ENCODE results near the gene ZNF275. TPM values are rescaled to one million over a fixed set of nuclear protein-coding genes. Genes with fewer than 3 reads are reported as not detected.

ZNF275 gene
- total RNA-seq, 2 experiments from 2014 or later = 11.5 to 13.4 TPM

DNA sequence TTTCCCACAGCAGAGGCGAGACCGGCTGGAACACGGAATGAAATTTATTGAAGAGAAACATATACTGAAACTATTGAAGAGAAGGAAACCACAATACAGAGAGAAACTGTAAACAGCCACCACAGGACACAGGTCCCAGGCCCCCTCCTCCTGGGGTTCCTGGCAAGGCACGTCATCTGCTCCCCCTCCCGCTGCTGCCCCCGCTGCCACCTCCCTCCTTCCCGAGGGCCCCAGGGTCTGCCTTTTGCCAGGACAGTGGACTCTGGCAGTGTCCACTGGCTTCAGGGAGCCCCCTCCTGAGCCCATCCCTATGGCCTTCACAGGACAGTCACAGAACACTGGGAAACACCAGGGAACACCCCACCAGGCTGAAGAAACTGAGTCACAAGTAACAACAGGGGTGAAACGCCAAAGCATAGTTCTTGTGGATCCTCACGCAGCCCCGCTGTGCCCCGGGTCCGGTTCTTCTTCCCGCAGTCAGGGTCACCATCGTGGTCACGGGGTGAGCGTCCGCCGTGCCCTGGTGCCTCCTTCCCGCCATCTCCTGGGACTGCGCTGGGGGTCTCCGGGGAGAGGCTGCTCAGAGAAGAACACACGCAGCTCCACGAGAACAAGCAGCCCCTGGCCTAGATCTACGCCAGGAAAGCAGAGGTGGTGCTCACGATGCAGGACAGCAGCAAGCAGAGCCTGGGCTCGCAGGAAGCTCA is 61.8 kb downstream of the ZNF275 start:
- Mint-ChIP-seq H3K36me3 (ENCODE audit: low read depth) (no peaks in the 10 kb centered on the region), H3K4me1 (no peaks in the 10 kb centered on the region), H3K27me3 (no peaks in the 10 kb centered on the region), H3K4me3 (no peak overlapping the region), H3K9me3 (ENCODE audit: low read depth) (no peaks in the 10 kb centered on the region), H3K27ac (no peak overlapping the region)
- ChIA-PET POLR2A (no interaction called here), CTCF (no interaction called here)
- ATAC-seq = no peak
- intact Hi-C loops (cut with DNase I, micrococcal nuclease) = no loop called here
- no peak for DNase-seq

DNA sequence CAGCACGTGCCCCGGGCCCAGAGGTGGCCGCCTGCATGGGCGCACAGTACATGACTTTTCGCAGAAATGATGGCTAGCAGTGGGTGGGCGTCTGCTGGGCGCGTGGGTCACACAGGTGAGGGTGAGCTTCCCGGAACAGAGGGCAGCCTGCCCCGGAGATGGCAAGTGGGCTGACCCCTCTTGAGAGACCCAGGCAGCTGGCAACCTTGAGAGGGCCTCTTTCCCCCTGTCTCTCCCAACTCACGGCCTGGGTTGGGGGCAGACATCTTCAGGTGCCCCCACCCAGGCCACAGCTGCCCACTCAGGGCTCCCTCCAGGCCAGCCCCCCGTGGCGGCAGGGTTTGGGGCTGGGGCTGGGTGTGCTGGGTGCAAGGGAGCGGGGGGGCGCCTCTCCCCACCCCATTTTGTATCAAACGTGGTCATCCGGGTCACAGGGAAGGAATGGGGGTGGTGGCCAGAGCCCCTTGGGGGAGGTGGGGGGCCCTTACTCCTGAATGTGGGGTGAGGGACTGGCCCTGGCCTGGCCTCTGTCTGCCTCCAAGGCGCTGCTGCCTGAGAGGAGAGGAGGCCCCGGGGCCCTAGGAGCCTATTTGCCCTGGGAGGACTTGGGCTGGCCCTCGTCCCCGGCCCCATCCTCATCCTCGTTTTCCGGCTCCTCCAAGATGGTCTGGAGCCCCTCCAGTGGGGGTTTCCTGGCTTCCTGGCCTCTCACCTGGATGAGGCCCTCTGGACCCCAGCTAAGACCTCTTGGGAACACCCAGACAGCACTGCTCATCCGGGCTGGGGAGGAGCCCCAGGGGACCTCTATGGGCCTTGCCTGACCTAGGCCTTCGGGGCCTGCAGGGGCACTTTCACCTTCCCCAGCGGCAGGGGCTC is 62.6 kb downstream of the ZNF275 start:
- ATAC-seq (no peak), DNase-seq (no peak)
- intact Hi-C loops (cut with DNase I, micrococcal nuclease) = no loop called here
- no peaks in the 10 kb centered on the region for H3K27me3 Mint-ChIP-seq
- ChIA-PET POLR2A (no interaction called here), CTCF (no interaction called here)
- no peak overlapping the region for H3K27ac Mint-ChIP-seq
- no peak overlapping the region for H3K4me3 Mint-ChIP-seq
- H3K36me3 Mint-ChIP-seq (ENCODE audit: low read depth) = no peaks in the 10 kb centered on the region
- no peaks in the 10 kb centered on the region for H3K4me1 Mint-ChIP-seq
- no peaks in the 10 kb centered on the region for H3K9me3 Mint-ChIP-seq (ENCODE audit: low read depth)

DNA sequence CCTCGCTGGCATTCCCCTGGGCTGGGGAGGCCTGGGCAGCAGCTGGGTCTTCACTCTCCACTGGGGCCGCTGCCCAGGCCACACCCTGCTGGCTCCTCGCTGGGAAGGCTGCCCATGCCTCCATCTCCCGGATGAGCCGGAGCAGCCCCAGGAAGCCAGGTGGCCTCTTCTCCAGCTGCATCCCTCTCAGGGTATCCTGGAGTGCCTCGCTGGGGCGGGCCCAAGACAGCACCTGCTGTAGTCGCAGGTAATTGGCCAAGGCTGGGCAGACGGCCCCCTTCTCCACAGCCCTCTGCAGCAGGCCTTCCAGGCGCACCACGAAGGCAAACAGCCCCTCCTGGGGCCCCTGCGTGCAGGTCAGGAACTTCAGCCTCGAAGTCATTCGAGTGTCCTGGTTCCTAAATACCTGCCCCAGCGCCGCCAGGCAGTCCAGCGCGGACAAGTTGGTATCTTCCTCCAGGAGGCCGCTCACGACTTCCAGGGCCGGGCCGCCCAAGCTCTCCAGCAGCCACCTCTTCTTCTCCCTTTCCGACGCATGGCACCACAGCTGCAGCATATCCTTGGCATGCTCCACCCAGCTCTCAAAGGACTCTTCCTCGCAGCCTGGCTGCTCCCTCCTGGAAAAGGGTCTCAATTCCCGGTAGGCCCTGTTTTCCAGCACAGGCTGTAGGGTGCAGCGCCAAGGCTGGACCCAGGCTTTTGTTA is 63.5 kb downstream of the ZNF275 start:
- intact Hi-C loops (cut with DNase I, micrococcal nuclease) = no loop called here
- ChIA-PET POLR2A (interaction anchor here (0.6 kb wide), 1 partner anchor 110 kb away, joined by 3 read pairs; no protein-coding TSS in a partner anchor), CTCF (interaction anchor here (0.6 kb wide), 1 partner anchor 14 kb away, joined by 3 read pairs; the partner anchor contains the start of gene ZFP92)
- Mint-ChIP-seq H3K9me3 (ENCODE audit: low read depth) (no peaks in the 10 kb centered on the region), H3K4me3 (no peak overlapping the region), H3K27ac (no peak overlapping the region), H3K36me3 (ENCODE audit: low read depth) (no peaks in the 10 kb centered on the region), H3K27me3 (no peaks in the 10 kb centered on the region), H3K4me1 (no peaks in the 10 kb centered on the region)
- no peak for DNase-seq
- no peak for ATAC-seq

DNA sequence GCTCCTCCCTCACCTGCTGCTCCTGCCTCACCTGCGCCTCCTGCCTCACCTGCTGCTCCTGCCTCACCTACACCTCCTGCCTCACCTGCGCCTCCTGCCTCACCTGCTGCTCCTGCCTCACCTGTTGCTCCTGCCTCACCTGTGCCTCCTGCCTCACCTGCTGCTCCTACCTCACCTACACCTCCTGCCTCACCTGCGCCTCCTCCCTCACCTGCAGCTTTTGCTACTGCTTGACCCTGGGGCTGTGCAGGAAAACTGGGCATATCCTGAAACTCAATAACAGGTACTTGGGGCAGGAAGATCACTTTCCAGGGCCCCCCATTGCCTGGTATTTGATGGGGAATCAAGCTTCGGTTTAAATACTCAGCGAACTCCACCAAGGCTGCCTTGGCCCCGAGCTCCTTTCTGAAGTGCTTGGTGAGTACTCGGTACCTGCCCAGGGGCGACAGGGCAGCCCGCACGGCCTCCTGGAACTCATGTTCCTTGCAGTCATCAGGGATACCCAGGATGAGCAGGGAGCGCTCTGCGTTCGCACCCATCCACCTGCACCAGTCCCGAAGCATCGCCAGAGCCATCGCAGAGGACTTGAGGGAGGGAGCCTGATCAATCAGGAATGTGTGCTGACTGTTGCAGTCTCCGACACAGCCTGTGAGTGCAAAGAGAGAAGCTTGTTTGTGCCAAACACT is 64.5 kb downstream of the ZNF275 start:
- no peak overlapping the region for H3K27ac Mint-ChIP-seq
- ATAC-seq (no peak), DNase-seq (no peak)
- no peaks in the 10 kb centered on the region for H3K4me1 Mint-ChIP-seq
- no peaks in the 10 kb centered on the region for H3K9me3 Mint-ChIP-seq (ENCODE audit: low read depth)
- no peaks in the 10 kb centered on the region for H3K27me3 Mint-ChIP-seq
- ChIA-PET CTCF (interaction anchor here (1.0 kb wide), 1 partner anchor 67 kb away, joined by 4 read pairs; no protein-coding TSS in a partner anchor), POLR2A (no interaction called here)
- H3K4me3 Mint-ChIP-seq = no peak overlapping the region
- H3K36me3 Mint-ChIP-seq (ENCODE audit: low read depth) = no peaks in the 10 kb centered on the region
- intact Hi-C loops (cut with DNase I, micrococcal nuclease) = no loop called here

DNA sequence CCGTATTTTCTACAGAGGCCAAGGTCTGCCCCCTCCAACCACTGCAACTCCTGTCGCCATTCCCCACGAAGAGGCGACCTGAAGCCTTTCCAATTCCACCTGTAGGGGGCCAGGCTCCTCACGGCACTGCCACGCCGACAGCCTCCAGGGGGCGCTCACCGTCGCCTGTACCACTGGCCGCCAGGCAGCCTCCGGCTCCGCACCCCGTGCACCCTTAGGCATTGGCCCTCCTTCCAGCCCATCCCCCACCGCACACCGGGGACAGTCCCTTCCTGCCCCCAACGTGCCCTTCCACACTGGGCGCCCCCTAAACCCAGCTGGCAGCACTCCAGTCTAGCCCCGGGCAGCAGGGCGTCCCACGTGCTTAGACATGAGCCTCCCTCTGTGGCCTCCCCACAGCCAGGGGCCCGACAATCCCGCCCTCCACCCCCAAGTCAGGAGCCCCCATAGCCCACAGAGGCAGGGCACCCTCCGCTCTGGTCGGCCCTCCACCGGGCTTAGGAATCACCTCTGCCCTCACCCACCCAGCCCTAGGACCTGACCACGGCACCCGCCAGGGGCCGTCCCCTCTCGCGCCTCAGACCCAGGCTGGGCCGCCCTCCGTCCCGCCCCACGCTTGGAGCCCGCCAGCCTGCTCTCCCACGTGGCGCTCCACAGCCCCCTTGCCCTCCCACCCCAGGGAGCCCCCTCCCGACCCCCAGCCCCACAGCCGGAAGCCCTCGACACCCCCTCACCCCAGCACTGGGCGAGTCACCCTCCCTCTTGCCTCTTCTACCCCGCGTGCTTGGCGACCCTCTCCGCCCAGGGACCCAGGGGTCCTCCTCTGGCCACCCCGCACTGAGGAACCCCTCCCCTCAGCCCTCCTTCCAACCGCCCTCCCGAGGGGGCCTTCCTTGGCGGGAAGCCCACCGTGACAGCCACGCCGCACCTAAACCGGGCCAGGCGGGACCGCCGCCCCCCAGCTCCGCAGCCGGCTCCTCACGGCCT is 66.5 kb downstream of the ZNF275 start:
- no peak overlapping the region for H3K27ac Mint-ChIP-seq
- H3K4me3 Mint-ChIP-seq = no peak overlapping the region
- ATAC-seq (peak; percentile 86), DNase-seq (peak; percentile 81)
- no peaks in the 10 kb centered on the region for H3K9me3 Mint-ChIP-seq (ENCODE audit: low read depth)
- H3K4me1 Mint-ChIP-seq = no peaks in the 10 kb centered on the region
- intact Hi-C loops (cut with DNase I, micrococcal nuclease) = loop anchor here in 1 of 2 experiments (1.0 to 5.0 kb wide), 2 partner anchors 107 to 368 kb away; no protein-coding TSS in a partner anchor
- no peaks in the 10 kb centered on the region for H3K36me3 Mint-ChIP-seq (ENCODE audit: low read depth)
- CTCF ChIA-PET = interaction anchor here (1.3 kb wide), 1 partner anchor 106 kb away, joined by 5 read pairs; no protein-coding TSS in a partner anchor
- no peaks in the 10 kb centered on the region for H3K27me3 Mint-ChIP-seq
- POLR2A ChIA-PET = no interaction called here

DNA sequence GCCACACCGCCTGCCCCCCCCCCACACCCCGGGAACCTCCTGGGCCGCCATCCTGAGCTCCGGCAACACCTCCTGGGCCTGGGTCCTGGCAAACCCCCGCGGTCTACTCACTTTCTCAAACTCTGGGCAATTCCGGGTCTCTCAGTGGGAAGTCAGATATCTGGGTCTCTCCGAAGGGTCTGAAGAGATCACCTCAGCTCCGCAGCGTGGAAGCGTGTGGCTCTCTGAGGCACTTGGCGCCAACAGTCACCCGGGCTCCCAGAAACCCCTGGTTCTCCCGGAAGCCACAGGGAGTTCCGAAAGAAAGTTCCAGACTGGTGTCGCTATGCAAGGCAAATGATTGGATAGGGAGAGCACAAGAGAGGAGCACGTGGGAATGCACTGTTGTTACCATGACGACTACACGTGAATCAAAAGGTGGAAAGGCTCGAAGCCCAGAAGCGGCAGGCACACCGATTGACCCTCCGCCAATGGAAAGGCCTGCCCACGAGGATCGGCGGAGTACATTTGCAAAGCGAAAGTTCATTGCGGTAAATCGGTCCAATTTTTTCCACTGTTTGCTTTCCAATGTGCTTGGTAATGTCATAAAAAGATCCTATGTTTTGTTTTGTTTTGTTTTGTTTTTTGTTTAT is 67.3 kb downstream of the ZNF275 start, which contains the start of gene PNMA6E:
PNMA6E (minus strand) TSS at position 218 of the 632 bp plus-strand sequence. CDS start 2,501 bp downstream, outside the sequence.
- H3K27me3 Mint-ChIP-seq = no peaks in the 10 kb centered on the region
- DNase-seq (no peak), ATAC-seq (no peak)
- H3K4me3 Mint-ChIP-seq = no peak within 1 kb of the TSS
- no peaks in the 10 kb centered on the region for H3K9me3 Mint-ChIP-seq (ENCODE audit: low read depth)
- H3K4me1 Mint-ChIP-seq = no peaks in the 10 kb centered on the region
- ChIA-PET CTCF (no interaction called here), POLR2A (no interaction called here)
- H3K36me3 Mint-ChIP-seq (ENCODE audit: low read depth) = no peaks in the 10 kb centered on the region
- H3K27ac Mint-ChIP-seq = no peak within 1 kb of the TSS
- intact Hi-C loops (cut with DNase I, micrococcal nuclease) = loop anchor here in 1 of 2 experiments (5.0 kb wide), 1 partner anchor 106 kb away; no protein-coding TSS in a partner anchor

Other genes with a start within 250 kb of the ZNF275 start
- not detected for gene MAGEA1, start 154.9 kb upstream of the ZNF275 start, total RNA-seq
- not detected for gene PNMA6F, start 12.4 kb upstream of the ZNF275 start, total RNA-seq
- not detected for gene PNMA6E, start 67.2 kb downstream of the ZNF275 start, total RNA-seq
- gene ZFP92, start 77.3 kb downstream of the ZNF275 start, total RNA-seq = under 1 TPM; 0.98 TPM
- gene TREX2, start 111.9 kb downstream of the ZNF275 start, total RNA-seq = 1 to 10 TPM in 1 of 2 experiments, under 1 TPM in 1; 0.91 to 1.1 TPM
- 10 to 100 TPM; 41.9 to 70.0 TPM for gene HAUS7, start 136.4 kb downstream of the ZNF275 start, total RNA-seq
- gene BGN, start 160.8 kb downstream of the ZNF275 start, total RNA-seq = not detected
- gene ATP2B3, start 183.5 kb downstream of the ZNF275 start, total RNA-seq = not detected